ENCODE results near the gene KIAA1217. TPM values are rescaled to one million over a fixed set of nuclear protein-coding genes. Genes with fewer than 3 reads are reported as not detected.

KIAA1217 gene
- total RNA-seq, 1 experiment from 2014 or later: 7.8 TPM

DNA sequence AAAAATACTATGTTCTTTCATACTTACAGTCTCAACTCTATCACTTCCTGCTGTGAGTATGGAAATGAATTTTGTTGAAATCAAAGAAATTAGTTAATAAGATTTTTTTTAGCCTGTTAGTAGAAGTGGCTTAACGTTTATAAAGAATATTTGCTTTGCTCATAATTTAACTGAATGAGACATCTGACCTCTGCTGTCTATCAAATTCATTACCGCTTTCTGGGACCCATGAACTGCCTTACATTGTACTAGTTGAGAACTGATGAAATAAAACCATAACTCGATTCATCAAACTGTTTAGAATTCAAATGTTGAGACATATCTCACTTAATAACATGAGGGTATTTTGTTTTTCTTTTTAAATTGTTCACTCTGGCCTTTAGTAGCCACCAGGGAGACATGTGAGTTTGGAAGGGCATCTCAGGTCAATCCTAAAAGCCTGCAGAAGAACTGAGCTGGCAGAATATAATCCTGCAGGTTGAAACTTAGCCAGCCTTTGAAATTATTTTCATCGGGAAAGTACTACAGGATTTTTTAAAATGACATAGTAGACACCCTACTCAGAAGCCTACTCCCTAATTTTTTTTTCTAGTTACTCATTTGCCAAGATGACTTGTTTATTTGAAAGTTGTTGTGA is 78.7 kb downstream of the KIAA1217 start:
- Histone ChIP-seq H3K27ac (ENCODE audit: low read depth, low read length) (no peak overlapping the region), H2AFZ (ENCODE audit: low read depth, low read length, poor library complexity, severe bottlenecking) (no peak overlapping the region), H3K9me3 (ENCODE audit: control insufficient read depth in 1 of 2, insufficient read depth in 1 of 2, low read depth in 1 of 2, low read length in 2 of 2) (no peaks in the 10 kb centered on the region), H3K9me2 (ENCODE audit: insufficient read depth) (no peaks in the 10 kb centered on the region), H4K20me1 (ENCODE audit: insufficient read depth) (no peaks in the 10 kb centered on the region), H3K36me3 (ENCODE audit: control insufficient read depth in 1 of 2, insufficient read depth in 2 of 2, low read length in 2 of 2) (no peaks in the 10 kb centered on the region), H3K9ac (ENCODE audit: low read length) (no peak overlapping the region), H3K4me3 (replicated peaks in 1 of 2; ENCODE audit: low read depth in 1 of 2, low read length in 2 of 2) (no peak overlapping the region), H3K4me1 (ENCODE audit: control insufficient read depth in 1 of 2, insufficient read depth in 2 of 2, low read length in 2 of 2) (no peaks in the 10 kb centered on the region), H3K27me3 (ENCODE audit: insufficient read depth, low read length) (no peaks in the 10 kb centered on the region), H3K79me2 (ENCODE audit: insufficient read depth, low read length) (no peaks in the 10 kb centered on the region), H3K4me2 (ENCODE audit: low read length) (no peak overlapping the region)
- RAD21 ChIA-PET (ENCODE audit: low non-redundant PET in 1 of 2, low total read pairs in 2 of 2, uncharacterized antibody in 2 of 2, unreplicated experiment in 2 of 2): interaction anchor here in 1 of 2 experiments (0.6 kb wide), 1 partner anchor 72 kb away, joined by 3 read pairs; no protein-coding TSS in a partner anchor
- CTCF ChIA-PET: no interaction called here
- TF ChIP-seq SRF (IDR thresholded peaks at IDR 0.05; ENCODE audit: low read depth): no peak
- no peak for TF ChIP-seq RAD21 (IDR thresholded peaks at IDR 0.05; ENCODE audit: low read depth)
- TF ChIP-seq, protein P1, sequence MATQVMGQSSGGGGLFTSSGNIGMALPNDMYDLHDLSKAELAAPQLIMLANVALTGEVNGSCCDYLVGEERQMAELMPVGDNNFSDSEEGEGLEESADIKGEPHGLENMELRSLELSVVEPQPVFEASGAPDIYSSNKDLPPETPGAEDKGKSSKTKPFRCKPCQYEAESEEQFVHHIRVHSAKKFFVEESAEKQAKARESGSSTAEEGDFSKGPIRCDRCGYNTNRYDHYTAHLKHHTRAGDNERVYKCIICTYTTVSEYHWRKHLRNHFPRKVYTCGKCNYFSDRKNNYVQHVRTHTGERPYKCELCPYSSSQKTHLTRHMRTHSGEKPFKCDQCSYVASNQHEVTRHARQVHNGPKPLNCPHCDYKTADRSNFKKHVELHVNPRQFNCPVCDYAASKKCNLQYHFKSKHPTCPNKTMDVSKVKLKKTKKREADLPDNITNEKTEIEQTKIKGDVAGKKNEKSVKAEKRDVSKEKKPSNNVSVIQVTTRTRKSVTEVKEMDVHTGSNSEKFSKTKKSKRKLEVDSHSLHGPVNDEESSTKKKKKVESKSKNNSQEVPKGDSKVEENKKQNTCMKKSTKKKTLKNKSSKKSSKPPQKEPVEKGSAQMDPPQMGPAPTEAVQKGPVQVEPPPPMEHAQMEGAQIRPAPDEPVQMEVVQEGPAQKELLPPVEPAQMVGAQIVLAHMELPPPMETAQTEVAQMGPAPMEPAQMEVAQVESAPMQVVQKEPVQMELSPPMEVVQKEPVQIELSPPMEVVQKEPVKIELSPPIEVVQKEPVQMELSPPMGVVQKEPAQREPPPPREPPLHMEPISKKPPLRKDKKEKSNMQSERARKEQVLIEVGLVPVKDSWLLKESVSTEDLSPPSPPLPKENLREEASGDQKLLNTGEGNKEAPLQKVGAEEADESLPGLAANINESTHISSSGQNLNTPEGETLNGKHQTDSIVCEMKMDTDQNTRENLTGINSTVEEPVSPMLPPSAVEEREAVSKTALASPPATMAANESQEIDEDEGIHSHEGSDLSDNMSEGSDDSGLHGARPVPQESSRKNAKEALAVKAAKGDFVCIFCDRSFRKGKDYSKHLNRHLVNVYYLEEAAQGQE (IDR thresholded peaks at IDR 0.05; ENCODE audit: low read depth): no peak
- no peak for TF ChIP-seq CEBPB (IDR thresholded peaks at IDR 0.05; ENCODE audit: low read depth)
- no peak for TF ChIP-seq EZH2 (IDR thresholded peaks at IDR 0.05)
- no peak for TF ChIP-seq CBX3 (IDR thresholded peaks at IDR 0.05; ENCODE audit: low read depth)
- TF ChIP-seq, protein P2, sequence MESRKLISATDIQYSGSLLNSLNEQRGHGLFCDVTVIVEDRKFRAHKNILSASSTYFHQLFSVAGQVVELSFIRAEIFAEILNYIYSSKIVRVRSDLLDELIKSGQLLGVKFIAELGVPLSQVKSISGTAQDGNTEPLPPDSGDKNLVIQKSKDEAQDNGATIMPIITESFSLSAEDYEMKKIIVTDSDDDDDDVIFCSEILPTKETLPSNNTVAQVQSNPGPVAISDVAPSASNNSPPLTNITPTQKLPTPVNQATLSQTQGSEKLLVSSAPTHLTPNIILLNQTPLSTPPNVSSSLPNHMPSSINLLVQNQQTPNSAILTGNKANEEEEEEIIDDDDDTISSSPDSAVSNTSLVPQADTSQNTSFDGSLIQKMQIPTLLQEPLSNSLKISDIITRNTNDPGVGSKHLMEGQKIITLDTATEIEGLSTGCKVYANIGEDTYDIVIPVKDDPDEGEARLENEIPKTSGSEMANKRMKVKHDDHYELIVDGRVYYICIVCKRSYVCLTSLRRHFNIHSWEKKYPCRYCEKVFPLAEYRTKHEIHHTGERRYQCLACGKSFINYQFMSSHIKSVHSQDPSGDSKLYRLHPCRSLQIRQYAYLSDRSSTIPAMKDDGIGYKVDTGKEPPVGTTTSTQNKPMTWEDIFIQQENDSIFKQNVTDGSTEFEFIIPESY (IDR thresholded peaks at IDR 0.05; ENCODE audit: extremely low read depth, insufficient replicate concordance, low read length): no peak
- TF ChIP-seq, protein P3, sequence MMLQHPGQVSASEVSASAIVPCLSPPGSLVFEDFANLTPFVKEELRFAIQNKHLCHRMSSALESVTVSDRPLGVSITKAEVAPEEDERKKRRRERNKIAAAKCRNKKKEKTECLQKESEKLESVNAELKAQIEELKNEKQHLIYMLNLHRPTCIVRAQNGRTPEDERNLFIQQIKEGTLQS (IDR thresholded peaks at IDR 0.05): no peak
- TF ChIP-seq POLR2AphosphoS5 (IDR thresholded peaks at IDR 0.05; ENCODE audit: low read depth, low read length): no peak
- TF ChIP-seq EGR1 (IDR thresholded peaks at IDR 0.05; ENCODE audit: low read depth): no peak
- no peak for TF ChIP-seq YY1 (IDR thresholded peaks at IDR 0.05; ENCODE audit: extremely low read depth, insufficient replicate concordance, low read depth, low read length)
- BruUV-seq (replicated peaks): no TSS peak
- POLR2A ChIA-PET: no interaction called here
- DNase-seq (ENCODE audit: low read depth, low spot score): no peak
- intact Hi-C loops (cut with micrococcal nuclease): no loop called here
- no peak for ATAC-seq
